ENCODE measurements around the gene SDF4. TPM values are rescaled to one million over a fixed set of nuclear protein-coding genes. Genes with fewer than 3 reads are reported as not detected.

The SDF4 gene
- total and polyA plus RNA-seq, 2 of the 4 experiments (the other 2 are of a cell fraction), result 57.0 to 250 TPM

GRCh38 chr1:1228187-1228586 is 3.6 kb downstream of the SDF4 start:
- H2AK9ac ChIP-seq (replicated peaks; ENCODE audit: low read depth, low read length, poor library complexity), result no peak overlapping the region
- H3K27ac ChIP-seq (ENCODE audit: insufficient read depth, low read length), result no peak overlapping the region
- H3K14ac ChIP-seq (replicated peaks; ENCODE audit: low read depth, low read length), result no peak overlapping the region
- H3K56ac ChIP-seq (ENCODE audit: extremely low read depth, insufficient read depth, low read length), result no peak overlapping the region
- dilution Hi-C loops (cut with HindIII; ENCODE audit: low sequenced_read_pairs, unreplicated experiment) (no loop called here), in situ Hi-C loops (cut with MboI; ENCODE audit: low sequenced_read_pairs) (no loop called here), intact Hi-C loops (cut with micrococcal nuclease) (no loop called here)
- H3K23ac ChIP-seq (ENCODE audit: low read depth, low read length), result no peak overlapping the region
- H3K27me3 ChIP-seq (ENCODE audit: control insufficient read depth, insufficient read depth, low read length), result no peaks in the 10 kb centered on the region
- no peak for TF ChIP-seq NFE2L2 (IDR thresholded peaks at IDR 0.05; ENCODE audit: low read depth, low read length)
- no peak for TF ChIP-seq FOS (IDR thresholded peaks at IDR 0.05; ENCODE audit: low read depth, low read length)
- TF ChIP-seq CHD1 (IDR thresholded peaks at IDR 0.05; ENCODE audit: low read depth, low read length), result no peak
- no peak for TF ChIP-seq BHLHE40 (IDR thresholded peaks at IDR 0.05; ENCODE audit: low read depth, low read length)
- TF ChIP-seq RFX5 (IDR thresholded peaks at IDR 0.05; ENCODE audit: low read depth, low read length), result no peak
- no peak for TF ChIP-seq RAD21 (IDR thresholded peaks at IDR 0.05; ENCODE audit: low read length)
- no peak for TF ChIP-seq MXI1 (IDR thresholded peaks at IDR 0.05; ENCODE audit: borderline replicate concordance, low read depth, low read length)
- TF ChIP-seq RCOR1 (IDR thresholded peaks at IDR 0.05; ENCODE audit: insufficient replicate concordance, low read length), result no peak
- TF ChIP-seq USF2 (IDR thresholded peaks at IDR 0.05; ENCODE audit: low read depth, low read length), result no peak
- TF ChIP-seq MAZ (IDR thresholded peaks at IDR 0.05; ENCODE audit: borderline replicate concordance, low read depth, low read length), result no peak
- TF ChIP-seq ELK1 (IDR thresholded peaks at IDR 0.05; ENCODE audit: borderline replicate concordance, low read depth, low read length), result no peak
- no peak for TF ChIP-seq CEBPB (IDR thresholded peaks at IDR 0.05; ENCODE audit: low read depth, low read length)
- H3K79me1 ChIP-seq (ENCODE audit: low read depth in 1 of 2, low read length in 2 of 2), result peaks cover 11 to 70% of the 10 kb centered on the region in 2 experiments; a peak in 3 of 4 replicates
- H4K20me1 ChIP-seq (ENCODE audit: insufficient read depth, low read length), result peaks cover 55% of the 10 kb centered on the region
- no peak overlapping the region for H3K4me2 ChIP-seq (ENCODE audit: low read depth, low read length)
- 98% methylated on average over 26 of the region's 30 CpGs; no CpG with 5 or more reads in 1 of the 2 experiments for WGBS, 2 experiments (ENCODE audit: extremely low coverage in 2 of 2, insufficient read length in 1 of 2)
- peaks cover 10% of the 10 kb centered on the region for H3K9me1 ChIP-seq (ENCODE audit: insufficient read depth, low read length)
- H2BK15ac ChIP-seq (ENCODE audit: low read depth, low read length), result no peak overlapping the region
- no peak overlapping the region for H3K9ac ChIP-seq (ENCODE audit: low read depth, low read length)
- POLR2A ChIA-PET (ENCODE audit: unreplicated experiment), result no interaction called here
- CTCF ChIA-PET, result no interaction called here
- no peak overlapping the region for H2BK120ac ChIP-seq (ENCODE audit: low read depth, low read length)
- peaks cover 3% of the 10 kb centered on the region for H3K9me3 ChIP-seq (ENCODE audit: control insufficient read depth, insufficient read depth, low read length)
- H3K18ac ChIP-seq (ENCODE audit: low read depth, low read length), result no peak overlapping the region
- DNase-seq (no peak), ATAC-seq (ENCODE audit: low read depth) (no peak)
- no peak overlapping the region for H3K4ac ChIP-seq (ENCODE audit: low read depth, low read length)
- H4K5ac ChIP-seq (ENCODE audit: low read depth, low read length), result no peak overlapping the region
- peaks cover 13% of the 10 kb centered on the region; the same call in 1 of the 2 replicates for H3K4me1 ChIP-seq (ENCODE audit: control insufficient read depth, insufficient read depth, low read length)
- H3K4me3 ChIP-seq (ENCODE audit: insufficient read depth, low read depth, low read length), result no peak overlapping the region
- H2AK5ac ChIP-seq (ENCODE audit: low read depth, low read length), result no peak overlapping the region
- H2BK5ac ChIP-seq (ENCODE audit: low read depth, low read length, poor library complexity, severe bottlenecking), result no peak overlapping the region
- no peak overlapping the region for H4K91ac ChIP-seq (ENCODE audit: insufficient read depth, low read depth, low read length)
- H2AFZ ChIP-seq (replicated peaks; ENCODE audit: low read length, poor library complexity), result no peak overlapping the region
- H4K8ac ChIP-seq (ENCODE audit: low read depth in 2 of 2, low read length in 2 of 2), result no peak overlapping the region
- no TSS peak for BruUV-seq (replicated peaks)
- H3K36me3 ChIP-seq (ENCODE audit: control insufficient read depth, insufficient read depth, low read length), result peaks cover 49% of the 10 kb centered on the region
- H2BK20ac ChIP-seq (ENCODE audit: low read depth, low read length), result no peak overlapping the region

Measured in IMR-90 (cell line).